Measurements from ENCODE around the gene KMT2E.
"Not testable (repeated sequence)": the region's sequence is repeated elsewhere in the genome, so short reads cannot be mapped to it uniquely, and the experiment has no call there.

The KMT2E gene

GRCh38 chr7:105013816-105014692, at the start of gene KMT2E:
TSS of gene KMT2E (plus strand) at chr7:105014205. CDS start at chr7:105040953, 26,748 bp downstream.
- peak; percentile 80 to 83 for DNase-seq (ENCODE audit: low read depth in 2 of 2)

- DNase-seq (ENCODE audit: low read depth in 2 of 2) = no peak
Measured at GRCh38 chr7:104964626-104965236, 49.3 kb upstream of the KMT2E start.

GRCh38 chr7:104966022-104966421, 48.0 kb upstream of the KMT2E start:
- DNase-seq (ENCODE audit: low read depth in 2 of 2) = no peak

- DNase-seq (ENCODE audit: low read depth in 2 of 2) = no peak
Measured at GRCh38 chr7:104967088-104967487, 46.9 kb upstream of the KMT2E start.

- DNase-seq (ENCODE audit: low read depth in 2 of 2) = no peak
Measured at GRCh38 chr7:104967595-104967994, 46.4 kb upstream of the KMT2E start.

- DNase-seq (ENCODE audit: low read depth in 2 of 2) = no peak
Measured at GRCh38 chr7:104968648-104969047, 45.4 kb upstream of the KMT2E start.

GRCh38 chr7:104969183-104969582, 44.8 kb upstream of the KMT2E start:
- DNase-seq (ENCODE audit: low read depth in 2 of 2) = no peak

- DNase-seq (ENCODE audit: low read depth in 2 of 2) = no peak
Measured at GRCh38 chr7:104971290-104972071, 42.5 kb upstream of the KMT2E start.

- DNase-seq (ENCODE audit: low read depth in 2 of 2) = no peak
Measured at GRCh38 chr7:104972500-104972899, 41.5 kb upstream of the KMT2E start.

- no peak for DNase-seq (ENCODE audit: low read depth in 2 of 2)
Measured at GRCh38 chr7:104973227-104973626, 40.8 kb upstream of the KMT2E start.

- no peak for DNase-seq (ENCODE audit: low read depth in 2 of 2)
Measured at GRCh38 chr7:104973909-104974415, 40.0 kb upstream of the KMT2E start.

GRCh38 chr7:104975553-104975952, 38.5 kb upstream of the KMT2E start:
- not testable (repeated sequence) for DNase-seq (ENCODE audit: low read depth in 2 of 2)

- no peak for DNase-seq (ENCODE audit: low read depth in 2 of 2)
Measured at GRCh38 chr7:104976966-104977636, 36.9 kb upstream of the KMT2E start.

- no peak for DNase-seq (ENCODE audit: low read depth in 2 of 2)
Measured at GRCh38 chr7:104978460-104978859, 35.5 kb upstream of the KMT2E start.

- no peak for DNase-seq (ENCODE audit: low read depth in 2 of 2)
Measured at GRCh38 chr7:104979167-104979841, 34.7 kb upstream of the KMT2E start.

GRCh38 chr7:104980440-104980839, 33.6 kb upstream of the KMT2E start:
- DNase-seq (ENCODE audit: low read depth in 2 of 2) = no peak

GRCh38 chr7:104980841-104981671, 32.9 kb upstream of the KMT2E start:
- no peak for DNase-seq (ENCODE audit: low read depth in 2 of 2)

GRCh38 chr7:104981672-104982037, 32.4 kb upstream of the KMT2E start:
- no peak for DNase-seq (ENCODE audit: low read depth in 2 of 2)

GRCh38 chr7:104982308-104983075, 31.5 kb upstream of the KMT2E start:
- DNase-seq (ENCODE audit: low read depth in 2 of 2) = no peak
